ENCODE data around the gene DNER.
A peak's percentile ranks its signal among the peaks of the same experiment; 100 is the strongest.
"Not testable (repeated sequence)": the region's sequence is repeated elsewhere in the genome, so short reads cannot be mapped to it uniquely, and the experiment has no call there.

The DNER gene

GRCh38 chr2:229714080-229714735, at the start of gene DNER:
Gene DNER, minus strand, starts transcription at chr2:229714555. Its CDS starts 132 bp downstream, at chr2:229714423.
- no peak for DNase-seq (ENCODE audit: low read depth)
- TF ChIP-seq CTCF (IDR thresholded peaks at IDR 0.05; ENCODE audit: control insufficient read depth, insufficient read depth, low read depth, low read length, missing control alignments) = no peak
- peak within 1 kb of the TSS; percentile 38 for H3K4me3 ChIP-seq (ENCODE audit: control insufficient read depth, low read depth, low read length)

- no peak for DNase-seq (ENCODE audit: low read depth)
- no peak for TF ChIP-seq CTCF (IDR thresholded peaks at IDR 0.05; ENCODE audit: control insufficient read depth, insufficient read depth, low read depth, low read length, missing control alignments)
- H3K4me3 ChIP-seq (ENCODE audit: control insufficient read depth, low read depth, low read length) = no peak overlapping the region
These were observed 47.3 kb upstream of the DNER start for GRCh38 chr2:229761663-229762062.

- H3K4me3 ChIP-seq (ENCODE audit: control insufficient read depth, low read depth, low read length); DNase-seq (ENCODE audit: low read depth): not testable (repeated sequence)
These were observed 43.1 kb upstream of the DNER start for GRCh38 chr2:229757462-229757861.

- TF ChIP-seq CTCF (IDR thresholded peaks at IDR 0.05; ENCODE audit: control insufficient read depth, insufficient read depth, low read depth, low read length, missing control alignments) = no peak
- DNase-seq (ENCODE audit: low read depth) = no peak
- H3K4me3 ChIP-seq (ENCODE audit: control insufficient read depth, low read depth, low read length) = no peak overlapping the region
These were observed 38.8 kb upstream of the DNER start for GRCh38 chr2:229752970-229753729.

GRCh38 chr2:229749779-229750178, 35.4 kb upstream of the DNER start:
- no peak for TF ChIP-seq CTCF (IDR thresholded peaks at IDR 0.05; ENCODE audit: control insufficient read depth, insufficient read depth, low read depth, low read length, missing control alignments)
- DNase-seq (ENCODE audit: low read depth) = no peak
- no peak overlapping the region for H3K4me3 ChIP-seq (ENCODE audit: control insufficient read depth, low read depth, low read length)

GRCh38 chr2:229748950-229749349, 34.6 kb upstream of the DNER start:
- TF ChIP-seq CTCF (IDR thresholded peaks at IDR 0.05; ENCODE audit: control insufficient read depth, insufficient read depth, low read depth, low read length, missing control alignments) = no peak
- DNase-seq (ENCODE audit: low read depth) = no peak
- H3K4me3 ChIP-seq (ENCODE audit: control insufficient read depth, low read depth, low read length) = no peak overlapping the region

- not testable (repeated sequence) for DNase-seq (ENCODE audit: low read depth); H3K4me3 ChIP-seq (ENCODE audit: control insufficient read depth, low read depth, low read length)
These were observed 28.3 kb upstream of the DNER start for GRCh38 chr2:229742691-229743090.
